HG02870 (cell line): ENCODE measurements around the gene FBXL14.

ENCODE experiments used
- ATAC-seq: cut with Tn5 transposase; IDR thresholded peaks from one replicate; pipeline ENCODE4 v1.9.1; 2021; ENCODE audit warnings: mild to moderate bottlenecking, moderate library complexity; ENCODE audit not compliant: unreplicated experiment

The FBXL14 gene

DNA sequence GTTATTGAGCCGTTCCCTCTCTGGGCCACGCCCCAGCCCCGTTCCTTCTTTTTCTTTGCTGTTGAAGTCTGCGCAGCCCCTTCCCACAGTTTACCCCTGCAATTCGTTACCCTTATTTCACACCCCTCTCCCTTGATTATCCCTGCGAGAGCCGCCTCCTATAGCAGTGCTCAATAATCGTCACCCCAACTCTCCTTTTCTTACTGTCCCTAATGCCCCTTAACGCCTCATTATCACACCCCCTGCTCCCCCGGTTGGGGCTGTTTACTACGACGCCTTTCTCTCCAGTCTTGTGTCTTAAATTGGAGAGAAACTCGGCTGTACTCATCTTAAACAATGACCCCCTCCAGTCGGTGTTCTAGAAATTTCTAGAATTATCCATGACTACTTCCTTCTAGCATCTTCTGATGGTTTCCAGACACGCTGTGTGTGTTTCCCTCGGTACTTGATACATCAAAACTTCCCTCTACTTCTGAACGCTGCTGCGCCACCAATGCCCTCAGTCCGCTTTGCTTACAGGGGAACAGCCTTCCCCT is 713 bp upstream of the FBXL14 start:
- no peak for ATAC-seq

GRCh38 chr12:1594006-1594260 is 448 bp downstream of the FBXL14 start:
- ATAC-seq, result peak; percentile 57

DNA sequence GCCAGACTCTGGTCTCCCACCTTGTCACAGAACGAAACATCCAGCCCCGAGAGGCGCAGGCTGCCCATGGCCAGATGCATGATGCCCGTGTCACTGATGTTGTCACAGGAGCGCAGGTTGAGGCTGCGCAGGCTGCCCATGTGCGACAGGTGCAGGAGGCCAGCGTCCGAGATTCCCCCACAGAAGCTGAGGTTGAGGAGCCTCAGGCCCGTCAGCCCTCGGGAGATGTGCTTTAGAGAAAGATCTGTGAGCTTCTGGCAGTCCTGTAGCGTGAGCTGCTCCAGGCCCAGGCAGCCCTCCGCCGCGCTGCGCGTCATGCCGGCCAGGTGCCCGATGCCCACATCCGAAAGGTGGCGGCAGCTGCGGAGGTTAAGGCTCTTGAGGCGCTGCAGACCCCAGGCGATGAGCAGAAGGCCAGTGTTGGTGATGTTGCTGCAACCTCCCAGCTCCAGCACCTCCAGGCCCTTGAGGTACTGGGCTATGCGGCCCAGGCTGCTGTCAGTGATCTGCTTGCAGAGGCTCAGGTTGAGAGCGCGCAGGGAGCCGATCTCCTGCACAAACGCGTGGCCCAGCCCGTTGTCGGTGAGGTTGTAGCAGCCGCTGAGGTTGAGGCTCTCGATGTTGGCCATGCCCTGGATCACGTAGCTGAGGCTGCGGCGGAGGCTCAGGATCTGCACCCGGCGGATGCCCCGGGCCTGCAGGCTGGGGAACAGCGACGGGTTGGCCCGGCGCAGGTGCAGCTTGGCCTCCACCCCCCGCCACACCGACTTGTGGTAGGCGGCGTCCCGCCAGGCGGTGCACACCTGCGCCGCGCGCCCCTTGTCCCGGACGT is 991 bp downstream of the FBXL14 start:
- ATAC-seq, result peak; percentile 19

GRCh38 chr12:1592444-1593173 is 1.8 kb downstream of the FBXL14 start:
- no peak for ATAC-seq

GRCh38 chr12:1591543-1591942 is 2.8 kb downstream of the FBXL14 start:
- no peak for ATAC-seq

GRCh38 chr12:1591034-1591433 is 3.3 kb downstream of the FBXL14 start:
- ATAC-seq, result no peak

DNA sequence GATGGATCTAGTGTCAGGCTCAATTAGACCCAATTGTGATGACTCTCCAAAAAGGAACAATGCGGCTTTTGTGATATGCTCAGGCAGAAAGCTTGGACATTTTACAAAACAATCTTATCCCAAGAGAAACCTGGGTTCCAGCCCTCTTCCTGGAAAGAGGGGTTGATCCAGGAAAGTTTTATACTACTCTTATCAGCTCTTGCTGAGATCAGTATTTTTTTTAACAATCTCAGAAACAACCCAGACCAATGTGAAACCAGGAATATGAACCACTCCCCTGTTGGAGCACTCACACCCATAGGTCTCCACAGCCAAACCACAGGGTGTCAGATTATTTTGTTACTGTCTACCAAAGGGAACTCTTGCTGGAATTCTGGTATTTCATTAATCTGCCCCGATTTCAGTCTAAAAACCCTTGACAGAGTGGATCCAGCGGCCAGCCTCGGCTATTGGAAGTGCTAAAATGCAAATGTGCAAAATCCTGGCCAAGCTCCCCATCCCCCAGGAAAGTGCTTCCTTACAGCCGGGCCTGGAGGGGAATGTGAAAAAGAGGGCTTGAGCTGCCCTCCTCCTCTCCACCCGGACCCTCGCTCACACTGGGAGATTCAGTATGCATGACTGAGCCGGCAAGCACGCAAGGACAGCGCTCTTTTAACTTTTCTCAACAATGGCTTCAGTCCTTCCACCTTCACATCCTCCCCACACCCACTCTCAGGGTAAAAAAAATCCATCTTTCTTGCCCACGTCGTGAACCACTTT is 4.0 kb downstream of the FBXL14 start:
- no peak for ATAC-seq

DNA sequence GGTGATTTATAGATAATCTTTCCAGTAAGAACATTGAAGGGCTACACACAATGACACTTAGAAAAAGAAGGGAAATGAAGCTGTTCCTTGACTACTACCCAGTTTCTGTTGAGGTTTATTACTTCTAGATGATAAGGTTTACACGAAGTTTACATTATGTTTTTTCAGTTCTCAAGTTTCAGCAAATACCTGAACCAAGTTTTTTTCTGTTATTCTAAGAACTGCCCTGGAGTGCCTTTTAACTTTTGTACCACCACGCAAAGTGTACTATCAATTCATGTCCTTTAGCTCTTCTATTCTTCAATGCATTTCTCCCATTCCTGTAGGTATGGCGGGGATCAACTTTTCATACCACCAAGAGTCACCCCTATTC is 5.8 kb downstream of the FBXL14 start:
- ATAC-seq, result no peak

DNA sequence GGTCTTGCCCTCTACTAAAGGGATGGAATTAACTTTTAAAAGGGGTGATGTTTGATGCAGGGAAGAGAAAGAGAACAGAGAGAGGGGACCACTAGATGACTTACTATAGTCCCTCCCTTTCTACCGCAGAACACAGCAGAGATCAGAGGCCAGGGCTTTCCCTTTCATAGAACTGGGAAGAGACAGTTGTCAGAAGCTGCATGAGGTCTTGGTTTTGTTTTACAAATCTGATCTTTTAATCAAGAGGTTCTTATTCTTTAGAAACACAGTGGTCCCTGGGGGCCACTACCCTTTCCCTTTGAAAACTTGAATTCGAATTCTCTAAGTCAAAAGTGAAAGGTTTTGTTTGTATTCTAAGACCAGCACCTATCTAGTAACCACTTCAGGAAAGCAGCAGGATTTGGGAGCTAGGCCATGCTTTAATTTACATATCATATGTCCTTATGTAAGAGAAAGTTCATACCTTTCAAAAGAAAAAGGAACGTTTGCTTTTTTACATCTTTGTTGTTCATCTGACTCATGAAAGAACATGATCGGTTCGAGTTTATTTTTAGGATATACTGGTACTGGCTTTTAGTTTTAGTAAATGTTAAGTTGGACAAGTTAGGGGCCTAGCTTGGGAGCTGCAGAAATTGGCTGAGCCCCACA is 6.3 kb downstream of the FBXL14 start:
- ATAC-seq, result no peak

DNA sequence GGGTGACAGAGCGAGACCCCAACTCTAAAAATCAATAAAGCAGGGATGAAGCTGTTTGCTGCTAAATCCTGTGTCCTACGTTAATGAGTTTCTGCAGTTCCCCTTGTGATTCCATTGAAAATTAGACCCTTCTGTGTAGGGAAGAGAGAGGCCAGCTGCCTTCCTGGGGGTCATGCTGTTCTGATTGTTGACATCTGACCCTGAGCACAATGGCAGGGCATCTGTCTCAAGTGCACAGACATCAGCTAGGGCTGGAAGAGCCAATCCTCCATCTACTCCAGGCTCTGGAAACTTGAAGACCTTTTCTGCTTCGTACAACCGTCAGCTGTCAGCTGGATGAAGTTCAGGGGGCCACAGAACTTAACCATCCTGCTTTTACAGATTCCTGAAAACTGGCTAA is 10.1 kb downstream of the FBXL14 start:
- no peak for ATAC-seq

GRCh38 chr12:1583421-1584078 is 10.8 kb downstream of the FBXL14 start:
- ATAC-seq, result no peak

GRCh38 chr12:1582709-1583050 is 11.7 kb downstream of the FBXL14 start:
- no peak for ATAC-seq

DNA sequence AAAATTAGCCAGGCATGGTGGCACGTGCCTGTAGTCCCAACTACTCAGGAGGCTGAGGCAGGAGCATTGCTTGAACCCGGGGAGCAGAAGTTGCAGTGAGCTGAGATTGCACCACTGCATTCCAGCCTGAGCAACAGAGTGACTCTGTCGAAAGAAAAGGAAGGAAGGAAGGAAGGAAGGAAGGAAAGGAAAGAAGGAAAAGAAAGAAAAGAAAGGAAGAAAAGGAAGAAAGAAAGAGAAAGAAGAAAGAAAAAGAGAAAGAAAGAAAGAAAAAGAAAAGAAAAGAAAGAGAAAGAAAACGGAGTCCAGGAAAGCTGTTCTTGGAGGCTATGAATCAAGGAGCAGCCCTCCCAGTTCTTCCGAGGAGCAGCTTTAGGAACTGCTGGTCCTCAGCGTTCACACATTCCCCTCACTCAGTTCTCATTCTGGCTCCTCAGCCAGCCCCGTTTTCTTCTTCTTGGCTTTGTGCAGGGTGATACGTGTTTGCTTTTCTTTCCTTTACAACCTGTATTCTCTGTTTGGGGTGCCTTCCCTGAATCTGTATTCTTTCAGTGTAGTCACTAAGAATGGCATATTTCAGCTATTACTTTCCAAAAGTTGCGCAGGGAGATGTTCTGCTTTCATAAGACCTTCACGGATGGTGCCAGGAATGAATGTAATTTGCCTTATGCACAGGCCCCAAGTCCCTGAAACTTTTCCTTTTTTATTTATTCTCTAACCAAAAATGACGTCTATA is 12.2 kb downstream of the FBXL14 start:
- no peak for ATAC-seq

DNA sequence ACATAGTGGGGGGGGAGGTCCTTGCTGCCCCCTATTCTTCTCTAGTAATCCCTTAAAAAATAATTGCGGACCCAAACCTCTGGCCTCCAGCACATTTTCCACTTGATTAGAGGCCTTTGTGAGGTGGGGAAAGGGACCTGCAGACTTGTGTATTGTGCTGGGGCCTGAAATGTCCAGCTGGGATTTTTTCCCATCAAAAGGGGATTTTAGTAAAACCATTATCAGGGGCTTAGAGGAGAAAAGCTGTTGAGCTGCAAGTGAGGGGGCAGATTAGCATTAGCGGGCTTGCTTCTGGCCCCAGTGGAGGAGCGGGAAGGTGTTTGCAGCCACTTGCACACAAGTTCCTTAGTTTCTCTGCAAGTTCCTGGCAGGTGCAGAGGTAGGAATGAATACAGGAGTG is 13.9 kb downstream of the FBXL14 start:
- ATAC-seq, result no peak

DNA sequence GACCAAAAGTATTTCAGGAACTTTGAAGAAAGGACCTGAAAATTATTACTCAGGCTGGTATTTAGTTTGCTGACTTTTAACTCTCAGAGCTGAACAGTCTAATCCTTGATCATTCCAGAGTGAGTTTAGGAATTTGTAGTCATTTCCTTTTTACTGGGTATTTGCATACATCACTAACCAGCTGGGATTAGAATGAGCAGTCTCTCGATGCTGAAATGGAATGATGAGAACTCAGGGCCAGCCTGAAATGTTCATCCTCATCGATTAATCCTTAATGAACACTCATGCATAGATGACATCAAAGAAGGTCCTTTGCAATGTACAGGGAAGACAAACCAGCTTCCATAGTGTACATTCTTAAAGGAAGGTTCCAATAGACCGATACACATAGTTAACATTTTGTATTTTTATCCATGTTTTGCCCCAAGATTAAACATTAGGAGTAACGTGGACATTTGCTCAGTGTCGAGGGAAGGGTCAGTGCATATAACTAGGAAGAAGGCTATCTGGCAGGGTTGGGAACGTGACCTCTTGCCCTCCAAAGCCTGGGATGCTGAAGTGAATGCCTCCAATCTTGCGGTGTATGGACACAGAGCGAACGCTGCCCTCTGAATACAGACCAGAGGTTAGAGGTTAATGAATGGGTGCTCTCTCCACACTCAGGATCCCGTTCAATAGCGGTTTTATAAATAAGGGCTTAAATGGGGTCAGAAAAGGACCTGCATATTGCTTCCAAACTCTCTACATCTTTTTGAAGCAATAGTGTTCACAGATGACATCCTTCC is 14.5 kb downstream of the FBXL14 start:
- ATAC-seq, result no peak

DNA sequence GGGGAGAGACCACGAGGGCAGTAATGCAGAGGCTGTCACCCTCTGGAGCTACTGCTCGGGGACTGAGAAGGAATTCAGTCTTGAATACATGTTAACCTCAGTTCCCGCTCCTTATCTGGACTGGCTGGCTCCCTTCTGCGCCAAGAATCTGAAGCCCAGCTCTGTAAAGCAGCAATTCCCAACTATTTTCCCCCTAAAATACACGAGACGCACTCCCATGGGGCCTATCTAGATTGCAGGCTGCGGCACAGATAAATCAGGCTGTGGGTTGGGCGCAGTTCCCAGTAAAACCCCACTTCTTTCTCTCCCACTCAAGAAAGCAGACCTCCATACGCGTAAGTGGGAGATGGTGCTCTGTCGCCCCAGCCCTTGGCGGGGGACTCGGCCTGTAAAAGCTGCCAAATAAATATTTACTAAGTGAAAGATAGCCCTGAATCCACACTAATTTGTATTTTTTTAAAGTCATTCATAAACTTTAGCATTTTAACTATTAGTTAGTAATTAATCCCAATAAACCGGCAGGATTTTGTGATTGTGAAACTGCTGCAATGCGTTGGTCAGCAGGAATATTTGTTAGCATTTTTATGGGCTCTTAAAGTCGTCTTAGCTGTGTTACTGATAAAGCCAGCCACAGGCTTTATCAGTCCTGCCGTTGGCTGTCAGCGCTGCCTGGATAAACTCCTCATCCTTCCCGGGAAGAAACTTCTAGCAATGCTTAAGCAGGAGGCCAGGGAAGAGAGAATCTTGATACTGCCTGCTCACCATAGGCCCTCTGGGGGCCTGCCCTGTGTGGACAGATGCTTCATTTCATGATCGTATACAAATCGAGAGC is 17.8 kb downstream of the FBXL14 start:
- no peak for ATAC-seq

DNA sequence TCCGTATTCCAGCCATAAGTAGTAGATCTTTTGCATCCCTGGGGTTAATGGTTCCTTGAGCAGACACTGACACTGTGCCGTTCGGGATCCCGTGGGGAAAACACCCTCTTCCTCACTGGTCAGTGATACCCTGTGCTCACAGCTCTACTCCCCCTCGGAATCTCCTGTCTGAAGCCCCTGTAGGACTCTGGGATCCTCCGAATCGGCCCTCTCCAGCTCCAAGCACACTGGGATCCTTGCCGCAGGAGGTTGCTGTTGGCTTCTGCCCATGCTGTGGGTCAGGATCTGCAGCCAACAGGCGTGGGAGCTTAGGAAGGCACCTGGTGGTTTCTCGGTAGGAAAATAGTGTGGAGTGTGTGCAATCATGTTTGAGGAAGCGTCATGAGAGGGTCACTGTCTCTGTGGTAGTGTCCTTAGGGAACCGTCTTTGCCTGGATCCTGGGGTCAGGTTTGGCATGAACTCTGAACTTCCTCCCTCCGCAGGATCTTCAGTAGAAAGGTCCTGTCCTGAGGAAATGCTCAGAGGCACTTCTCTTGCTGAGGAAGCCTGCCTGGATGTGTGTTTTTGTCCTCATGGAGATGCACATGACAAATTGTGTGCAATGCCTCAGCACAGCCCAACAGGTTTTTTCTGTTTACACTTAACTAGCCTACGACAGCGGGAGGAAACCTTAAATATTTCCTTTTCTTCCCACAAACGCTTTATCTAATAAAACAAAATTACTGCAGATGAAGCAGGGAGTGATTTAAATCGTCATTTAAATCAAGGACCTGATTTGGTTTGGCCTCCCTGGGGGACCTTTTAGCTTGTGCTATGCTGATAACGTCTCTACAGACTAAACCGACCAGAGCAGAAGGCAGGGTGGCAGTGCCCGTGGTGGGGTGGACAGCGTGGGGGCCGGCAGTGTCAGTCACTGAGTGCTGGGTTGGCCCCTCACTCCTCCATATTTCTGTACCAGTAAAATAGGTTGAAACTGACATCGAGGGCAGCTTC is 18.7 kb downstream of the FBXL14 start:
- ATAC-seq, result no peak
